Measurements from ENCODE around the gene BCOR.

- TF ChIP-seq CTCF (IDR thresholded peaks at IDR 0.05; ENCODE audit: control extremely low read depth in 1 of 3, insufficient read depth in 1 of 3, low read depth in 1 of 3, low read length in 3 of 3) (no peak), RNF2 (IDR thresholded peaks at IDR 0.05; ENCODE audit: borderline replicate concordance, low read depth, low read length, missing control alignments, poor library complexity, severe bottlenecking) (no peak), EZH2 (IDR thresholded peaks at IDR 0.05; ENCODE audit: low read depth, low read length, severe bottlenecking) (no peak)
Measured at GRCh38 chrX:40039887-40040286, 57.9 kb downstream of the BCOR start.

Data from H1 (cell line).